AG08396 (cell line): ENCODE results near the gene PAFAH1B2.
A peak's percentile ranks its signal among the peaks of the same experiment; 100 is the strongest.

Source experiments
- DNase-seq: peaks from one replicate; pipeline ENCODE4 v3.0.0; 2012; ENCODE audit warnings: low spot score, mixed read lengths

Gene PAFAH1B2

DNA sequence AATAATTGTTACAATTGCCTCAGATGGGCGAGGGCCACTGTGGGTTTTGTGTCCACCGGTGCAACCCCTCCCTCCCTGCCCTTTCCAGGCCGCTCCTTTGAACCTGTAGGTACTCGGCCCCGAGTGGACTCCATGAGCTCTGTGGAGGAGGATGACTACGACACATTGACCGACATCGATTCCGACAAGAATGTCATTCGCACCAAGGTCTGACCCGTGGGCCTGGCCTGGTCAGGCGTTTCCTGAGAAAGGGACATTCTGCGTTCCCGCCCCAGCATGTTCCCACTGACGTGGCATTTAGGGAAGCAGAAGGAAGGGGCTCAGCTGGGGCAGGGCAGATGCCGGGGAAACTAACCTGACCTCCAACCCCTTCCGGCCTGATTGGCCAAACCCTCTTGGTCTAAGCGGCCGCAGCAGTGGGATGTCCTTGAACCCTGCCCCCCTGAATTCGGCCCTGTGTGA is 44.6 kb downstream of the PAFAH1B2 start:
- DNase-seq: no peak

DNA sequence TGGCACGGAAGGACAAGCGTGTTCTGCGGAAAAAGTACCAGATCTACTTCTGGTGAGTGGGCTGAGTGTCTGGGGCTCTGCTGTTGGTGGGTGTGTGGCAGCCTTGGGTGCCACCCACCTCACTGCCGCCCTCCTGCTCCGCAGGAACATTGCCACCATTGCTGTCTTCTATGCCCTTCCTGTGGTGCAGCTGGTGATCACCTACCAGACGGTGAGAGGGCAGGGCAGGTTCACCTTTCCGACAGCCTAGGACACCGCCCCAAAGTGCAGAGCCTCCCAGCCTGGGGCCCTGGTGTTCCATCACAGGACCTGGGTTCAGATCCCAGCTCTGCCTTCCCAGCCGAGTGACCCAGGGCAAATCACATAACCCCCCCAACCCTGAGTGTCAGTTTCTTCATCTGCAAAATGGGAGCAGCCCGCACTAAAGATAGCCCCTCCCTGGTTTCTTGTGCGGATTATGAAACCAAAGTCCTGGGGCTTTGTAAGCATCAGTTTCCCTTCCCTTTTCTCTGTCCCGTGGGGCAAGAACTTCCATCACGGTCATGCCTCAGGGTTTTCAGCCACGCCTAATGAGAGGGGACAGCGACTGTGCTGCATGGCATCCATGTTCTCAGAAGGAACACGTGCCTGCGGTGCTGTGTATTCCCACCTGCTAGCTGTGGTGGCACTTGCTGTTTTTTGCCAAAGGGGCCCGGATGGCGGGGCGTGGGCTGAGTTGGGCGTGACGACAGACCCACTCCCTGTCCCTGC is 45.3 kb downstream of the PAFAH1B2 start:
- DNase-seq: no peak

DNA sequence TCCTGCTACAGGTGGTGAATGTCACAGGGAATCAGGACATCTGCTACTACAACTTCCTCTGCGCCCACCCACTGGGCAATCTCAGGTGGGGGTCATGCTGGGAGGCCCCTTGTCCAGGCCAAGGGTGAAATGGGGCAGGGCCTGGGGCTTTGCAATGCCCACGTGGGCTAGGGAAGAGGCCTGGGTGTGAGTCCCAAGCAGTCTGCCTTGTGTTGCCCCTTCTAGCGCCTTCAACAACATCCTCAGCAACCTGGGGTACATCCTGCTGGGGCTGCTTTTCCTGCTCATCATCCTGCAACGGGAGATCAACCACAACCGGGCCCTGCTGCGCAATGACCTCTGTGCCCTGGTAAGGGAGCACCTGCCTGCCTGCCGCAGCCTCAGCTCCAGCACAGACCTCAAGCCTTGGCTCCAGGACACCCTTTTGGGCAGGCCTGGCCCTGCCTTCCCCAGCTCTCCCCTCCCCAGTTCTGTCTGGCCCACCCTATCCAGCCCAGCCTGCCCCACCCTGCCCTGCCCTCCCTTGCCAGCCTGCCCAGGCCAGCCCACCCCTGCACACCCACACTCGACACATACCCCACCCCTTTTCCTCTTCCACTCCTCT is 46.0 kb downstream of the PAFAH1B2 start:
- DNase-seq: no peak

- DNase-seq: no peak
Observed at GRCh38 chr11:117191680-117192400, 47.8 kb downstream of the PAFAH1B2 start.

DNA sequence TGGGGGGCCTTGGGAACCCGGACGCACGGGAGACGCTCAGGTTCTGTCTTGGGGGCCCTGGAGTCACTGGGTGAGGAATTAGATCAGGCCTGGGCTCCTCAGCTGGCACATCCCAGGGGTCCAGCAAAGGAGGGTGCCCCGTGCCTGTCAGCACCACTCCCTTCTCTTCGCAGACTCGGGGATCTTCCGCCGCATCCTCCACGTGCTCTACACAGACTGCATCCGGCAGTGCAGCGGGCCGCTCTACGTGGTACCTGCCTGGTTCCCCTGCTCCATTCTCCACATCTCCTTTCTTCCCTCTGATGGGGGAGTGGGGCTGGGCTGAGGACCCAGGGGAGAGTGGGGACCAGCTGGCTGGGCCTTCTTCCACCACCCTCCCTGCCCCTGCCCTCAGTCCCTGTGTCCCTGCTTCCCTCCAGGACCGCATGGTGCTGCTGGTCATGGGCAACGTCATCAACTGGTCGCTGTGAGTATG is 48.4 kb downstream of the PAFAH1B2 start:
- DNase-seq: no peak

DNA sequence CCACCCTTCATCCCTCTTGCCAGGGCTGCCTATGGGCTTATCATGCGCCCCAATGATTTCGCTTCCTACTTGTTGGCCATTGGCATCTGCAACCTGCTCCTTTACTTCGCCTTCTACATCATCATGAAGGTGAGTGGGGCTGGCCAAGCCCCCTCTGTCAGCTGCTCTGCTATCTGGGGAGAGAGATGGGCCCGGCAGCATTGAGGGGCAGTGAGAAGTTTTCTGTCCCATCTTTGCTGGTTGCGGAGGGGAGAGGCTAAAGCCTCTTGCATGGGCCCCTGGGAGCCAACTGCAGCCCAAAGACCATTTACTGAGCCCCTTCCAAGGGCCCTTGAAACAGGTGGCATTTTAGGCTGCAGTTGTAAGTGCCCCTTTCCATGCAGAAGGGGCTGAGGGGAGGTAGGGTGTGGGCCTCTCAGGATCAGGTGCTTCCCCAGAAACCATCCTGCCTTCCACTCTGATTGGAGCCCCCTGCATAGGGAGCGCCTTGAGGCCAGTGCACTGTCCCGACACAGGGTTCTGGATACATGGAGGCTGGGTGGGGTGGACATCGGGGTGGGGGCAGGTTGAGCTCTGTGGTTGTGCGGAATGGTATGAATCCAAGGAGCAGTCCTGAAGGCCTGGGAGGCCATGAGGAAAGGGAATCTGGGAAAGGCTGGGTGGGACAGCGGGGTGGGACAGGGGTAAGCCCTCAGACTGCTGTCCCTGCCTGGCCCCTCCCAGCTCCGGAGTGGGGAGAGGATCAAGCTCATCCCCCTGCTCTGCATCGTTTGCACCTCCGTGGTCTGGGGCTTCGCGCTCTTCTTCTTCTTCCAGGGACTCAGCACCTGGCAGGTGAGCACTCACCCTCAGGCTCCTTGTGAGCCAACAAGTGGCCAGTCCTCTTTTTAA is 49.3 kb downstream of the PAFAH1B2 start:
- DNase-seq: no peak

- no peak for DNase-seq
Observed at GRCh38 chr11:117194267-117194666, 50.2 kb downstream of the PAFAH1B2 start.

GRCh38 chr11:117195258-117195657 is 51.2 kb downstream of the PAFAH1B2 start:
- DNase-seq: no peak

- DNase-seq: no peak
Observed at GRCh38 chr11:117195761-117196160, 51.7 kb downstream of the PAFAH1B2 start.

- DNase-seq: no peak
Observed at GRCh38 chr11:117197006-117197405, 52.9 kb downstream of the PAFAH1B2 start.

GRCh38 chr11:117197516-117198456 is 53.7 kb downstream of the PAFAH1B2 start:
- peak; percentile 48 for DNase-seq

DNA sequence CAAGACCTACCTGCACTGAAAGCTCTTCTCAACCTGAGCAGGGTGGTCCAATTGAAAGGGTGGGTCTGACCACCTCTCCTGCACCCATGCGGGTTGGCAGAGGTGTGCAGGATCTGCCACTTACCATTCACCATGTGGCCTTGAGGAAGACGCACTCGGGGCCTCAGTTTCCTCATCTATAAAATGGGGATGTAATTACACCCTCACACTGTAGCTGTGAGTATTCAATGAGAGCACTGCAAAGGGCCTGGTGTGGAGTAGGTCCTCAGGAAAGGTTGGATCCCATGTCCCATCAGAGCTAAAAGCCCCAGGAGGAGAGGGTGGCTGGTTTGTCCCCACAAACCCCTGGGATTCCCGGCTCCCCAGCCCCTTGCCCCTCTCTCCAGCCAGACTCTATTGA is 54.5 kb downstream of the PAFAH1B2 start:
- no peak for DNase-seq

DNA sequence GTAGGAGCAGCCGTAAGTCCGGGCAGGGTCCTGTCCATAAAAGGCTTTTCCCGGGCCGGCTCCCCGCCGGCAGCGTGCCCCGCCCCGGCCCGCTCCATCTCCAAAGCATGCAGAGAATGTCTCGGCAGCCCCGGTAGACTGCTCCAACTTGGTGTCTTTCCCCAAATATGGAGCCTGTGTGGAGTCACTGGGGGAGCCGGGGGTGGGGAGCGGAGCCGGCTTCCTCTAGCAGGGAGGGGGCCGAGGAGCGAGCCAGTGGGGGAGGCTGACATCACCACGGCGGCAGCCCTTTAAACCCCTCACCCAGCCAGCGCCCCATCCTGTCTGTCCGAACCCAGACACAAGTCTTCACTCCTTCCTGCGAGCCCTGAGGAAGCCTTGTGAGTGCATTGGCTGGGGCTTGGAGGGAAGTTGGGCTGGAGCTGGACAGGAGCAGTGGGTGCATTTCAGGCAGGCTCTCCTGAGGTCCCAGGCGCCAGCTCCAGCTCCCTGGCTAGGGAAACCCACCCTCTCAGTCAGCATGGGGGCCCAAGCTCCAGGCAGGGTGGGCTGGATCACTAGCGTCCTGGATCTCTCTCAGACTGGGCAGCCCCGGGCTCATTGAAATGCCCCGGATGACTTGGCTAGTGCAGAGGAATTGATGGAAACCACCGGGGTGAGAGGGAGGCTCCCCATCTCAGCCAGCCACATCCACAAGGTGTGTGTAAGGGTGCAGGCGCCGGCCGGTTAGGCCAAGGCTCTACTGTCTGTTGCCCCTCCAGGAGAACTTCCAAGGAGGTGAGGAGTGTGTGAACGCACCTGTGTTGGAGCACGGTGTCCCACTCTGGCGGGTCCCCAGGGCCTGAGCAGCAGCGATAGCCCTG is 55.2 kb downstream of the PAFAH1B2 start, which contains the start of gene TAGLN:
Gene TAGLN, plus strand, starts transcription at position 318 of the 863 bp plus-strand sequence. CDS start 3,644 bp downstream, outside the sequence.
- peak; percentile 92 for DNase-seq

DNA sequence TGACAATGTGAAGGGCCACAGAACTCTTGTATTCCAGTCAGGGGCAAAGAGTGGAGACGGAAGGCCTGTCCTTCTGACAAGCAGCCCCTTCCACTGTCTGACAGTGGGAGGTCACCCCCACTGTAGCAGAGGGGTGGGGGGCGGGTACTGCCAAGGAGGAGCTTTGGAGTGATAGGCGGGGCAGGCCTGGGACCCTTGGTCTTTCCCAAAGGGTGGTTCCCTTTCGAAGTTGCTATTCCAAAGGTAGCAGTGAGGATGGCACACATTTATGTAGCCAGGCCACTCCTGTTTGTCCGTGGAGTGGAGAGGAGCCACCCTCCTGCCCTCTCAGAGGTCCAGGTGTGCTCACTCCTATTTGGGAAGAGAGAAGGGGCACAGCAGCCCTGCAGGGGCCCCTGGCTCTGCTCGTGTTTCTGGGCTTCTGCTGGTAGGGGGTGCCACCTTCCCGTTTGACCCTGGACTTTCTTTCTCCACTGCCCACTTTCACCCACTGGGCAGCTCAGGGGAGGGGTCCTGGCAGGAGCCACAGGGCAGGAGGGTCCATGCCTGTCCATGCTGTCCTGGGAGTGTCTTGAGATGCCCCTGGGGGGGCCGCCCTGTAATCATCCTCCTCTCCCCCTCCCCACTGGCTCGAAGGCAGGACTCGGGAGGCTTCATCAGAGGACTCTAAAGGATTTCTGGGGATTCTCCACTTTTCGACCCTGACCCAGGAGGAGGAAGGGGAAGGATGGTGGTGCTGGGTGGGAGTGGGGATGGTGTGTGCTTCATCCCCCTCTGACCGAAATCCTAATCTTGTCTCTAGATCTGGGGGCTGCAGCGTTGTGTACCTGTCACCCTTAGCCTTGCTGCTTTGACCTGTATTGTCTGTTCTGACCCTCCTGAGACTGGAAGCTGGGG is 56.1 kb downstream of the PAFAH1B2 start:
- no peak for DNase-seq

- DNase-seq: no peak
Observed at GRCh38 chr11:117200813-117201657, 56.9 kb downstream of the PAFAH1B2 start.

GRCh38 chr11:117201658-117202305 is 57.7 kb downstream of the PAFAH1B2 start:
- DNase-seq: no peak
